Fibroblast of skin of left quadriceps (primary cell): ENCODE results near the gene LIMS2.
A peak's percentile ranks its signal among the peaks of the same experiment; 100 is the strongest.

ENCODE experiments used
- DNase-seq, 2 experiments: peaks; one replicate each; pipeline ENCODE4 v3.0.0-alpha.2; 2013; ENCODE audit warnings: low read depth in 2 of 2

Gene LIMS2

GRCh38 chr2:127634066-127634617, 41.2 kb downstream of the LIMS2 start:
- DNase-seq: no peak

DNA sequence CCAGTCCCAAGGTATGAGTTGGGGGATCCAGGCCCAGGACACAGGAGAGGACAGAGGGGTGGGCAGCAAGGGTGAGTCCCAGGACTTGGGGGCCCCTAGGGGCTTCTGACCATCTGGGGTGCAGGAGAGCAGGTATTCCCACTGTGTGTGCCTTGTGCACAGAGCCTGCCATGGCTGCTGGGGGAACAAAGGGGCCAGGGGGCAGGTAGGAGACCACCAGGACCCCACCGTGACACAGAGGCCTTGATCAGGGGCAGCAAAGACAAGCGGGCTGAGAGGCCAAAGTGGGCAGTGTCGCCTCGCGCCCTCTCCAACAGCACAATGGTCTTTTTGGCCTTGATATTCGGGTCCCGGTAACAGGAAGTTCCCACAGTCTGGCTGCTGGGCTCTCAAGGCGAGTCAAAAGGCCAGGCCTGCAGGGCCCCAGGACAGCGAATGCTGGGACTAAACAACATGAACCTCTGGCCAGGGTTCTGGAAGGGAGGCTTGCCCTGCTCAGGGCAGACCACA, 41.7 kb downstream of the LIMS2 start:
- no peak for DNase-seq

- DNase-seq: no peak
Measured at GRCh38 chr2:127632592-127633489, 42.5 kb downstream of the LIMS2 start.

GRCh38 chr2:127631997-127632581, 43.2 kb downstream of the LIMS2 start:
- no peak for DNase-seq

DNA sequence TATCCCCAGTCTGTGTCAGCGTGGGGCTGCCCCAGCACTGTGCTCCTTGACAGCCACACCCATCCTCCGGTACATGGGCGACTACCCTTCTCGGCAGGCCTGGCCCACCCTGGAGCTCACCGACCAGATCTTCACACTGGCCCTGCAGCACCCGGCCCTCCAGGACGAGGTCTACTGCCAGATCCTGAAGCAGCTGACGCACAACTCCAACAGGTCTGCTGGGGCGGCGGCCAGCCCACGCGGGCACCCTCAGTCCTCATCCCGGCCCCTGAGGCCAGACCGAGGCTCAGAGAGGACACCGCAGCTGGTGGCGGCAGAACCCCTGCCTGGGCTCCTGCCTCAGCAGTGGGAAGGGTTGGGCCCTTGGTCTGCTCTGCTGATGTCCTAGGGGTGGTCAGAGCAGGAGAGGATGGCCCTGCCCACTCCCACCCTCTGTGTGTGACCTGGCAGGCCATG, 43.8 kb downstream of the LIMS2 start:
- no peak for DNase-seq

- DNase-seq: no peak
Measured at GRCh38 chr2:127630864-127631540, 44.3 kb downstream of the LIMS2 start.

DNA sequence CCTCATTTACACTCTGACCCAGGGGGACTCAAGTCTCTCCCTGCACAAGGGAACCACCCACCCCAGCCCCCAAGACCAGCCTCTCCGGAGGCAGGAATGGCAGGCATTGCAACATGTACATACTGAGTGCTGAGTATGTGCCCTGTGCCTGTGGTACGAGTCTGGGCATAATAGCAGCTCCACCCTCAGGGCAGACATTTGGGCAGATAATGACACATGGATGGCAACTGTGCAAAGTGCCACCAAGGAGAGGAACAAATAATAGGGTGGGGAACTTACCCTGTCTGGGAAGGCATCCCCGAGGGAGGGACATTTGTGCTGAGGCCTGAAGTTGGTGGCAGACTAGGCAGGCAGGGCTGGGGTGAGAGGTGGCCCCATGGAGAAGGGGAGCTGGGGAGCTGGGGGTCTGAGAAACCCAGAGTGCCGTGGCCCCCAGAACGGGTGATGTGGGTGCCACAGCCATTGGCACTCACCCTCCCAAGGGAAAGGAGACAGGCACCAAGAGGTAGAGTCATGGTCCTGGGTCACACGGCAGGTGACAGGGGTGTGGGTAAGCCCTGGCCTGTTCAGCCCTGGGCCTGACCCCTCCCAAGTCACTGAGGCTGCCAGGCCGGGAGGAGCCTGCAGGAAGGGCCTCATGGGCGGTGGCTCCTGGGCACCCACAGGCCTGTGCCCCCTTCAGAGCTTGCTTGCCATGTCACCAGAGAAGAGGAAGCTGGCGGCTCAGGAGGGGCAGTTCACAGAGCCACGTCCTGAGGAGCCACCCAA, 45.0 kb downstream of the LIMS2 start:
- no peak for DNase-seq

GRCh38 chr2:127629637-127630036, 45.7 kb downstream of the LIMS2 start:
- DNase-seq: no peak

DNA sequence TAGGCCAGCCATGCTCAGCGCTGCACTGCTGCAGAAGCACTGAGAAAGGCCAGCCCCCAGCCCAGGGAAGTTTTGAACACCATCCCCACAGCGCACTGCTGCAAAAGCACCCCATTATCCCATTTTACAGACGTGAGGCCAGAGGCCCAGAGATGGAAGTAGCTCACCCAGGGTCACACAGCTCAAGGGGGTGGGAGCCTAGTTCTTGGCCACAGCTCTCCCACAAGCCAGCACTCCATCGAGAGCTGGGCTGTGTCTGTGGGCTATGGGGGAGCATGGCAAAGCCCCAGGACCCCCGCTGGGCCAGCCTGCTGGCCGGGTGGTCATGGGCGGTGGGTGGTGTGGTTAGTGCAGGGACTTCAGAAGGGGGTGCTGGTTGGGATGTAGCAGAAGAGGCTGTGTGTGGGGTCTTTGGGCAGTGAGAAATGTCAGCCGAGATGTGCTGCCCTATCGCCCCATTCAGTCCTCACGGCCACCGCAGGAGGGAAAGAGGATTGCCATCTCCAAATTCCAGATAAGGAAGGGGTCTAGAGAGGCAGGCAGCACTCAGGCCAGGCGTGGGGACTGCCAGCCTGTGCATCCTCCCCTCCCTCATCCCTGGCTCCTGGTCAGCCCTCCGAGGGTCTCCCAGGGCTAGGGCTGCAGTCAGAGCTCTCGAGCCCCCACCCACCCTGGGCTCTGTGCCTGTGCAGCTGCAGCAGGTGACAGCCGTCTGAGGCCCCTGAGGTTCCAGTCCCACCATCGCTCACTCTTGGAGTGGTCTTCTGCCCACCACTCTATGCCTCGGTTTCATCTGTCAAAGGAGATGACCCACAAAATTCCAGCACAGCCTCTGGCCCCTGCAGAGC, 46.3 kb downstream of the LIMS2 start:
- DNase-seq: no peak

- DNase-seq: no peak
Measured at GRCh38 chr2:127627740-127628571, 47.4 kb downstream of the LIMS2 start.

- DNase-seq: no peak
Measured at GRCh38 chr2:127626917-127627739, 48.2 kb downstream of the LIMS2 start.

GRCh38 chr2:127626175-127626574, 49.2 kb downstream of the LIMS2 start:
- no peak for DNase-seq

GRCh38 chr2:127625572-127625951, 49.8 kb downstream of the LIMS2 start:
- no peak for DNase-seq

DNA sequence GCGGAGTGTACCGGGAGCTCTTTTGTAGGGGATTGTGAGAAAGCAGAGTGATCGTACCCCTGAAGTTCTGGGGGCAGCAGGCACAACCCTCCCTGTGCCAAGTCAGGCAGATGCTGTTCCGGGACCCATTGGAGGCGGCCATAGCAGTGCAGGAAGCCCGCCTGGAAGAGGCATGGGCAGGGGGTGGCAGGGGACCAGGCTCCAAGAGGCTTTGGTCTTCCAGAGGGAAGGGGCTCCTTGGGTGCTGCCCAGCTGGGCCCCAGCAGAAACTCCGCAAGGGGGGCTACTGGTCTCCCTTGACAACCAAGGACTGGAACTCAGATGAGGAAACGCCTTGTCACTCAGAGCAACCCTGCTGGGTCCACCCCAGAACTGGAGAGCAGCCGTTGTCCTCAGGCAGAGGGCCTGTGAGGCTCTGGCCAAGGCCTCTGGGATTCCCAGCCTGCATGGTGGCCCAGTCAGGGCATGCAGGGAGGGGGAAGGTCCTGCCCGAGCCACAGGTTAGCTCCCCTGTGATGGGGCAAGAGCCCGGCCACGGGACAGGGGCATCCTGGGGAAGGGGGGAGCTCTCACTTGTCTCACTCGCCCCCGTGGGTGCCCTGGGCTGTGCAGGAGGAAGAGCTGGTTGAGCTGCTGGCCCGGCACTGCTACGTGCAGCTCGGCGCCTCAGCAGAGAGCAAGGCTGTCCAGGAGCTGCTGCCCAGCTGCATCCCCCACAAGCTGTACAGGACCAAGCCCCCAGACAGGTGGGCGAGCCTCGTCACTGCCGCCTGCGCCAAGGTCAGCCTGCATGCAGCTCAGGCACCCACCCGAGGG, 50.4 kb downstream of the LIMS2 start:
- no peak for DNase-seq

GRCh38 chr2:127624320-127624755, 51.0 kb downstream of the LIMS2 start:
- no peak for DNase-seq

DNA sequence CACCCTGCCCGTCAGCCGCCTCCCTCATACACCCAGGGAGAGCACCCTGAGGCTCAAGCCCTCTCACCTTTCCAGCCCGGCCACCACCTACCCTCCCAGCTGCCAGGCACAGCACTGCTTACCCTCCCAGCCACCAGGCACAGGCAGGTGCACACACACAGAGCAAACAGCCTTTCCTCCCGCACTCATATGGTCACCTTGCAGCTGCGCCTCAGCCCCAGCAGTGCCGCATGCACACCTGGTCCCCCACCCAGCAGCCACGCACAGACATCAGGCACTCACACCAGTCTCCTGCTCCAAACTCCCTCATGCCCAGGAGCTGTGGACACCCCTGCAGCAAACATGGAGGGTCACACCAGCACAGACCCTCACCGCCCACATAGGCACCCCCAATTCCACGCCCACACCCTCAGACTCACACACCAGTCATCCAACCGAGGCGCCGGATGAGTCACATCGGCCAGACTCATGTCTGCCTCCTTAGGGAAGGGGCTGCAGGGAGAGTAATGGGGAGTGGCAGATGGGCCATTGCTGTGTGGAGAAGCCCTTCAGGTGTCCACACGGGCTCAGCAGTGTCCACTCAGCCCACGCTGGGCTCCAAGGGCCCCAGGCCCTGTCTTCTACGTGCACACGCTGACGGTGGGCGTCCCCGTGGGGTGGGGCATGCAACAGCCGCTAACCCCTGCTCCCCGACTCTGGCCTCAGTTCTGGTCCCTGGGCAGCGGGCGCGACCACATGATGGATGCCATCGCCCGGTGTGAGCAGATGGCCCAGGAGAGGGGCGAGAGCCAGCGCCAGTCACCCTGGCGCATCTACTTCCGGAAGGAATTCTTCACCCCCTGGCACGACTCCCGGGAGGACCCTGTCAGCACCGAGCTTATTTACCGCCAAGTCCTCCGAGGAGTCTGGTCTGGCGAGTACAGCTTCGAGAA, 51.7 kb downstream of the LIMS2 start:
- DNase-seq: peak in 1 of 2 experiments; percentile 5
